ENCODE data around the gene DGKH.
"Not testable (repeated sequence)": the region's sequence is repeated elsewhere in the genome, so short reads cannot be mapped to it uniquely, and the experiment has no call there.

DGKH gene

DNA sequence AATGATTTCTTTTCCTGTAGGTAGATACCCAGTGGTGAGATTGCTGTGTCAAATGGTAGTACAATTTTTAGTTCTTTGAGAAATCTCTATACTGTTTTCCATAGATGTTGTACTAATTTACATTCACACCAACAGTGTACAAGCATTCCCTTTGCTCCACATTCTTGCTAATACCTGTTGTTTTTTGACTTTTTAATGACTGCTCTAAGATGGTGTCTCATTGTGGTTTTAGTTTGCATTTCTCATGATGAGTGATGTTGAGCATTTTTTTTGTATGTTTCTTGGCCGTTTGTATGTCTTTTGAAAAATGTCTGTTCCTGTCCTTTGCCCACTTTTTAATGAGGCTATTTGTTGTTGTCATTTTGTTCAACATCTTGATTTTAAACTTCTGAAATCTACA, 103.3 kb downstream of the DGKH start:
- POLR2A ChIA-PET, result no interaction called here

DNA sequence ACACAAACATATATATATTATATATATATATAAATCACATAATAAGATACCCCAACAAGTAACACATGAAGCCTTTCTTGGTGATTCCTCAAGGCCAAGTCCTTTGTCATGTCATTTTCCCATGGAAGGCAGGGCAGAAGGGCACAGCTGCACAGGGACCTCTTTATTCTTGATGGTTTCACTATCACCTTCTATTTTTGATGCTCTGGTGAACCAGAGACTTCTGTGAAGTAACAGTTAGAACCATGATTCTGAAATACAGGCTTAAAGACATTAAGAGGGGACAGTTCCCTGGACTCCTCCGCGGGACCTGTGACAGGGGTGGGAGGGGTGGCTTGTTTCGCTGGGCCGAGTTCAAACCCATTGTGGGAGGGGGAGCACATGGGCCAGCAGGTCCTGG, 104.0 kb downstream of the DGKH start:
- no peak for DNase-seq (ENCODE audit: low read depth, low spot score)
- CTCF ChIA-PET, result no interaction called here
- POLR2A ChIA-PET, result no interaction called here
- no peak overlapping the region for H3K4me3 ChIP-seq (ENCODE audit: low read depth, low read length)
- TF ChIP-seq, protein P1, sequence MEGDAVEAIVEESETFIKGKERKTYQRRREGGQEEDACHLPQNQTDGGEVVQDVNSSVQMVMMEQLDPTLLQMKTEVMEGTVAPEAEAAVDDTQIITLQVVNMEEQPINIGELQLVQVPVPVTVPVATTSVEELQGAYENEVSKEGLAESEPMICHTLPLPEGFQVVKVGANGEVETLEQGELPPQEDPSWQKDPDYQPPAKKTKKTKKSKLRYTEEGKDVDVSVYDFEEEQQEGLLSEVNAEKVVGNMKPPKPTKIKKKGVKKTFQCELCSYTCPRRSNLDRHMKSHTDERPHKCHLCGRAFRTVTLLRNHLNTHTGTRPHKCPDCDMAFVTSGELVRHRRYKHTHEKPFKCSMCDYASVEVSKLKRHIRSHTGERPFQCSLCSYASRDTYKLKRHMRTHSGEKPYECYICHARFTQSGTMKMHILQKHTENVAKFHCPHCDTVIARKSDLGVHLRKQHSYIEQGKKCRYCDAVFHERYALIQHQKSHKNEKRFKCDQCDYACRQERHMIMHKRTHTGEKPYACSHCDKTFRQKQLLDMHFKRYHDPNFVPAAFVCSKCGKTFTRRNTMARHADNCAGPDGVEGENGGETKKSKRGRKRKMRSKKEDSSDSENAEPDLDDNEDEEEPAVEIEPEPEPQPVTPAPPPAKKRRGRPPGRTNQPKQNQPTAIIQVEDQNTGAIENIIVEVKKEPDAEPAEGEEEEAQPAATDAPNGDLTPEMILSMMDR (IDR thresholded peaks at IDR 0.05; ENCODE audit: insufficient read depth, low read length, missing control alignments), result no peak

More for the DNA sequence above, 103.3 kb downstream of the DGKH start:
- DNase-seq (ENCODE audit: low read depth, low spot score), result no peak
- CTCF ChIA-PET, result no interaction called here
- no peak overlapping the region for H3K4me3 ChIP-seq (ENCODE audit: low read depth, low read length)
- TF ChIP-seq, protein P1 (IDR thresholded peaks at IDR 0.05; ENCODE audit: insufficient read depth, low read length, missing control alignments), result no peak

DNA sequence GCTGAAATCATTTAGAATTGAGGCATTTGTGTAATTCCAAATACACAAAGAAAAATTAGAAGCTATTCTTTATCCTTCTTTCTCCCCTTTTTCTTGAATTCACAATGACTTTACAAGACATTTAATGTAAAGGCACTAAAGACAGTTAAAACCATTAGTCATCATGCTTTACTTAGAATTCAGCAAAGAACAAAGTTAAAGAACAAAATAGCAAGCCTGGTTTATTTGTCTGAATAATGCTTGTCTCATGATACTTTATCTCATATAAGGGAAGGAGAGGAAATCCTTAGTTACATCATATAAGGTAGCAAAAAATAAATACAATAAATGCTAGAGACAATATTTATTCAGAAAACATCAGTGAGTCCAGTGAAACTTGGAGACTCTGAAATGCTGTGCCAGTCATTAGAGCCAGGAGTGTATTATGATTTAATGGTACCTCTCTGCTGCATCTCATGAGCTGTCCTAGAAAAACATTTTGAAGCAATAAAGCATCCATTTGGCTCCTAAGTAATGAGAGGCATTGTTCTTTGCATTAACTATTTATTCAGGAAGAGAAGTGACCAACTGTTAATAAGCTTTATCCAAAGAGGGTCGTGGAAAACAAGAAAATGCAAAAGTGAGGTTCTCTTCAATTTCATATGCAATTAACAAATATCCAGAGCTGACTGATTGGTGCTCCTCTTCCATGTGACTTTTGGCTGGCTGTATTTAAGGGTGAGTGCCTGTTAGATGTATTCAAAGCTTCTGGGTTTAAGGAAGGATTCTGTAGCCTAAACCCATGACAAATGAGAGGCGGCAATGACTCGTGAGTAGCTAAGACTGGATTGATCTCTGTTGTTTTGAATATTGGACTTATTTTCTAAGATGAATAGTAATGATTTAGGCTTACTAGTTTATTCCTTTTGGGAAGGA, 105.0 kb downstream of the DGKH start:
- TF ChIP-seq, protein P1 (IDR thresholded peaks at IDR 0.05; ENCODE audit: insufficient read depth, low read length, missing control alignments), result no peak
- no peak overlapping the region for H3K4me3 ChIP-seq (ENCODE audit: low read depth, low read length)
- CTCF ChIA-PET, result interaction anchor here (0.6 to 1.1 kb wide), 2 partner anchors 9 to 485 kb away, joined by 4 read pairs; no protein-coding TSS in a partner anchor
- POLR2A ChIA-PET, result no interaction called here
- no peak for DNase-seq (ENCODE audit: low read depth, low spot score)

GRCh38 chr13:42155251-42155650, 106.8 kb downstream of the DGKH start:
- ChIA-PET POLR2A (no interaction called here), CTCF (no interaction called here)
- TF ChIP-seq, protein P1 (IDR thresholded peaks at IDR 0.05; ENCODE audit: insufficient read depth, low read length, missing control alignments), result no peak
- no peak for DNase-seq (ENCODE audit: low read depth, low spot score)
- H3K4me3 ChIP-seq (ENCODE audit: low read depth, low read length), result no peak overlapping the region

- DNase-seq (ENCODE audit: low read depth, low spot score); POLR2A ChIA-PET; H3K4me3 ChIP-seq (ENCODE audit: low read depth, low read length); CTCF ChIA-PET: not testable (repeated sequence)
These were observed 114.9 kb downstream of the DGKH start for GRCh38 chr13:42163338-42163737.

GRCh38 chr13:42163910-42164309, 115.5 kb downstream of the DGKH start:
- POLR2A ChIA-PET; DNase-seq (ENCODE audit: low read depth, low spot score); H3K4me3 ChIP-seq (ENCODE audit: low read depth, low read length); CTCF ChIA-PET: not testable (repeated sequence)

GRCh38 chr13:42164557-42165125, 116.2 kb downstream of the DGKH start:
- H3K4me3 ChIP-seq (ENCODE audit: low read depth, low read length), result no peak overlapping the region
- DNase-seq (ENCODE audit: low read depth, low spot score), result no peak
- ChIA-PET POLR2A (no interaction called here), CTCF (no interaction called here)
- TF ChIP-seq, protein P1 (IDR thresholded peaks at IDR 0.05; ENCODE audit: insufficient read depth, low read length, missing control alignments), result no peak
